SK-N-SH treated with all-trans-retinoic acid at 6 μM for 48 hours (cell line): ENCODE data around the gene HAND2.
A peak's percentile ranks its signal among the peaks of the same experiment; 100 is the strongest.

Experiments
- ATAC-seq: fragments of 200-7000 bp; cut with Tn5 transposase; 3 replicates; pipeline ENCODE4 v1.9.1; 2020; ENCODE audit warnings: mild to moderate bottlenecking, moderate library complexity
- ARNTL ChIP-seq: fragments of 450-650 bp; formaldehyde crosslinking; IDR thresholded peaks from 2 replicates; pipeline ENCODE4 v1.5.0; 2020; ENCODE audit warnings: low read depth, mild to moderate bottlenecking, moderate library complexity, borderline replicate concordance
- BACH2 ChIP-seq: fragments of 250-450 bp; sonication (Bioruptor Pico); IDR thresholded peaks from 2 replicates; pipeline ENCODE4 v1.9.0; 2021; ENCODE audit warnings: mild to moderate bottlenecking, borderline replicate concordance
- CSDC2 ChIP-seq: fragments of 250-450 bp; sonication (Bioruptor Pico); IDR thresholded peaks from 2 replicates; pipeline ENCODE4 v1.5.0; 2020; ENCODE audit warnings: mild to moderate bottlenecking, moderate library complexity
- ESRRG ChIP-seq: fragments of 250-450 bp; sonication (Bioruptor Pico); IDR thresholded peaks from 2 replicates; pipeline ENCODE4 v1.6.1; 2021; ENCODE audit warnings: mild to moderate bottlenecking
- GLIS3 ChIP-seq: fragments of 250-450 bp; sonication (Bioruptor Pico); IDR thresholded peaks from 2 replicates; pipeline ENCODE4 v1.5.0; 2020; ENCODE audit warnings: mild to moderate bottlenecking, moderate library complexity
- ISL1 ChIP-seq: fragments of 250-450 bp; sonication (Bioruptor Pico); IDR thresholded peaks from 2 replicates; pipeline ENCODE4 v2.1.2; 2022; ENCODE audit warnings: mild to moderate bottlenecking, moderate library complexity
- OSR1 ChIP-seq: fragments of 250-450 bp; sonication (Bioruptor Pico); IDR thresholded peaks from 2 replicates; pipeline ENCODE4 v1.8.0; 2022; ENCODE audit warnings: moderate library complexity, mild to moderate bottlenecking, inconsistent platforms
- PPARA ChIP-seq: fragments of 250-450 bp; sonication (Bioruptor Pico); IDR thresholded peaks from 2 replicates; pipeline ENCODE4 v1.5.0; 2020; ENCODE audit warnings: mild to moderate bottlenecking, borderline replicate concordance
- RARB ChIP-seq: fragments of 250-450 bp; sonication (Bioruptor Pico); IDR thresholded peaks from 2 replicates; pipeline ENCODE4 v1.8.0; 2021; ENCODE audit warnings: mild to moderate bottlenecking, moderate library complexity
- SNAI2 ChIP-seq: fragments of 250-450 bp; sonication (Bioruptor Pico); IDR thresholded peaks from 2 replicates; pipeline ENCODE4 v1.5.0; 2020; ENCODE audit warnings: mild to moderate bottlenecking, moderate library complexity
- TCF4 ChIP-seq: fragments of 250-450 bp; sonication (Bioruptor Pico); IDR thresholded peaks from 2 replicates; pipeline ENCODE4 v1.8.0; 2021; ENCODE audit warnings: mild to moderate bottlenecking, moderate library complexity, borderline replicate concordance
- TOX ChIP-seq: fragments of 250-450 bp; sonication (Bioruptor Pico); IDR thresholded peaks from 2 replicates; pipeline ENCODE4 v1.8.0; 2021; ENCODE audit warnings: mild to moderate bottlenecking, moderate library complexity, borderline replicate concordance
- ZC3H10 ChIP-seq: fragments of 250-450 bp; sonication (Bioruptor Pico); IDR thresholded peaks from 2 replicates; pipeline ENCODE4 v1.5.1; 2021; ENCODE audit warnings: mild to moderate bottlenecking, moderate library complexity
- ZFP3 ChIP-seq: fragments of 250-450 bp; sonication (Bioruptor Pico); IDR thresholded peaks from 2 replicates; pipeline ENCODE4 v1.5.0; 2020; ENCODE audit warnings: mild to moderate bottlenecking, moderate library complexity
- ZFP30 ChIP-seq: fragments of 450-650 bp; formaldehyde crosslinking; IDR thresholded peaks from 2 replicates; pipeline ENCODE4 v1.5.0; 2022; ENCODE audit warnings: mild to moderate bottlenecking, moderate library complexity
- ZNF565 ChIP-seq: fragments of 450-650 bp; formaldehyde crosslinking; conservative IDR thresholded peaks from 2 replicates; pipeline ENCODE4 v1.5.0; 2020; ENCODE audit warnings: low read depth, mild to moderate bottlenecking, moderate library complexity
- ZNF70 ChIP-seq: fragments of 450-650 bp; formaldehyde crosslinking; IDR thresholded peaks from 2 replicates; pipeline ENCODE4 v1.5.0; 2020; ENCODE audit warnings: mild to moderate bottlenecking, moderate library complexity
- ZNF8 ChIP-seq: fragments of 450-650 bp; formaldehyde crosslinking; IDR thresholded peaks from 2 replicates; pipeline ENCODE4 v1.5.0; 2020; ENCODE audit warnings: mild to moderate bottlenecking, moderate library complexity
- TF ChIP-seq, protein P1 (sequence below): fragments of 250-450 bp; sonication (Bioruptor Pico); IDR thresholded peaks from 2 replicates; pipeline ENCODE4 v1.5.1; 2021; ENCODE audit warnings: mild to moderate bottlenecking, moderate library complexity
- TF ChIP-seq, protein P2 (sequence below): fragments of 250-450 bp; sonication (Bioruptor Pico); IDR thresholded peaks from 2 replicates; pipeline ENCODE4 v1.5.0; 2020; ENCODE audit warnings: mild to moderate bottlenecking, moderate library complexity
- TF ChIP-seq, protein P3 (sequence below): fragments of 250-450 bp; sonication (Bioruptor Pico); IDR thresholded peaks from 2 replicates; pipeline ENCODE4 v1.8.0; 2021; ENCODE audit warnings: low read depth, mild to moderate bottlenecking, moderate library complexity, borderline replicate concordance
- TF ChIP-seq, protein P4 (sequence below): fragments of 250-450 bp; sonication (Bioruptor Pico); IDR thresholded peaks from 2 replicates; pipeline ENCODE4 v1.8.0; 2020; ENCODE audit warnings: mild to moderate bottlenecking, moderate library complexity, borderline replicate concordance

Gene HAND2

DNA sequence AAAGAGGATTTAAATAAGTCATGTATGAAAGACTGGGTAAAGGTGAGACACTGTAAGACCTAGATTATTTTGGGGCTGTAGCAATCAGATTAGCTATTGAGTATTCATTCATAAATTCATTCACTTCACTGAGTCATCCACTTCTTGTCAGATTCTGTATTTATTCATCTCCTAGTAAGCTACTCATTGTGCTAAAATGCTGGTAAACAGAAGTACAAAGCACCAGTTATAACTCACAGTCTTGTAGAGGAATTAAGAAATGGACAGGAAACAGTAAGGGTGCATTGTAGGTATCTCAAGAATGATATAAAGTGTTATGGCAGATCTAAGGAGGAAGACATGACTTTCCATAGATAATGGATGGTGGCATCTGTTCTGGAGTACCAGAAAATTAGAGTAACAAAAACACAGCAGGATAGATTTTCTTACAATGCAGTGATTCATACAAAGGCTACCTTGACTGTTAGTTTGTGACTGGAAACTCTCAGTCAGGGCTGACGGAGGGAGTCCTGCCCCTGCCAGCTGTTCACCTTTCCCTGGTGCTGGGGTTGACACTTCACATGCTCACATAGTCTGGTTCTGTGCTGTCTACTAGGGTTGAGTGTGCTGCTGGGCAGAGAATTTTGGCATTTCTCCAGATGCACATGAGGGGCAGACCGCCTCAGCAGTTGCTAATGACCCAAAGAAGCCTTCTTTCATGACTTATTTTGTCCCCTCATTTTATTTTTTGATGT lies 26.5 kb upstream of the HAND2 start:
- ATAC-seq, result peak; percentile 71
- TF ChIP-seq GLIS3 (CRISPR knock-in tag) (no peak), OSR1 (no peak), PPARA (CRISPR knock-in tag) (no peak), ZNF8 (CRISPR knock-in tag) (no peak), CSDC2 (CRISPR knock-in tag) (no peak), SNAI2 (CRISPR knock-in tag) (no peak), ISL1 (CRISPR knock-in tag) (peak; percentile 54; the same call in 1 of the 2 replicates), TCF4 (CRISPR knock-in tag) (no peak), RARB (CRISPR knock-in tag) (no peak), ZC3H10 (CRISPR knock-in tag) (peak; percentile 53; the same call in 1 of the 2 replicates), ZNF70 (CRISPR knock-in tag) (no peak), ZNF565 (no peak), BACH2 (CRISPR knock-in tag) (no peak), ZFP3 (CRISPR knock-in tag) (no peak)
- TF ChIP-seq, protein P1, sequence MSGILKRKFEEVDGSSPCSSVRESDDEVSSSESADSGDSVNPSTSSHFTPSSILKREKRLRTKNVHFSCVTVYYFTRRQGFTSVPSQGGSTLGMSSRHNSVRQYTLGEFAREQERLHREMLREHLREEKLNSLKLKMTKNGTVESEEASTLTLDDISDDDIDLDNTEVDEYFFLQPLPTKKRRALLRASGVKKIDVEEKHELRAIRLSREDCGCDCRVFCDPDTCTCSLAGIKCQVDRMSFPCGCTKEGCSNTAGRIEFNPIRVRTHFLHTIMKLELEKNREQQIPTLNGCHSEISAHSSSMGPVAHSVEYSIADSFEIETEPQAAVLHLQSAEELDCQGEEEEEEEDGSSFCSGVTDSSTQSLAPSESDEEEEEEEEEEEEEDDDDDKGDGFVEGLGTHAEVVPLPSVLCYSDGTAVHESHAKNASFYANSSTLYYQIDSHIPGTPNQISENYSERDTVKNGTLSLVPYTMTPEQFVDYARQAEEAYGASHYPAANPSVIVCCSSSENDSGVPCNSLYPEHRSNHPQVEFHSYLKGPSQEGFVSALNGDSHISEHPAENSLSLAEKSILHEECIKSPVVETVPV, result no peak; the same call in 1 of the 2 replicates
- TF ChIP-seq, protein P2, sequence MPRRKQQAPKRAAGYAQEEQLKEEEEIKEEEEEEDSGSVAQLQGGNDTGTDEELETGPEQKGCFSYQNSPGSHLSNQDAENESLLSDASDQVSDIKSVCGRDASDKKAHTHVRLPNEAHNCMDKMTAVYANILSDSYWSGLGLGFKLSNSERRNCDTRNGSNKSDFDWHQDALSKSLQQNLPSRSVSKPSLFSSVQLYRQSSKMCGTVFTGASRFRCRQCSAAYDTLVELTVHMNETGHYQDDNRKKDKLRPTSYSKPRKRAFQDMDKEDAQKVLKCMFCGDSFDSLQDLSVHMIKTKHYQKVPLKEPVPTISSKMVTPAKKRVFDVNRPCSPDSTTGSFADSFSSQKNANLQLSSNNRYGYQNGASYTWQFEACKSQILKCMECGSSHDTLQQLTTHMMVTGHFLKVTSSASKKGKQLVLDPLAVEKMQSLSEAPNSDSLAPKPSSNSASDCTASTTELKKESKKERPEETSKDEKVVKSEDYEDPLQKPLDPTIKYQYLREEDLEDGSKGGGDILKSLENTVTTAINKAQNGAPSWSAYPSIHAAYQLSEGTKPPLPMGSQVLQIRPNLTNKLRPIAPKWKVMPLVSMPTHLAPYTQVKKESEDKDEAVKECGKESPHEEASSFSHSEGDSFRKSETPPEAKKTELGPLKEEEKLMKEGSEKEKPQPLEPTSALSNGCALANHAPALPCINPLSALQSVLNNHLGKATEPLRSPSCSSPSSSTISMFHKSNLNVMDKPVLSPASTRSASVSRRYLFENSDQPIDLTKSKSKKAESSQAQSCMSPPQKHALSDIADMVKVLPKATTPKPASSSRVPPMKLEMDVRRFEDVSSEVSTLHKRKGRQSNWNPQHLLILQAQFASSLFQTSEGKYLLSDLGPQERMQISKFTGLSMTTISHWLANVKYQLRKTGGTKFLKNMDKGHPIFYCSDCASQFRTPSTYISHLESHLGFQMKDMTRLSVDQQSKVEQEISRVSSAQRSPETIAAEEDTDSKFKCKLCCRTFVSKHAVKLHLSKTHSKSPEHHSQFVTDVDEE, result no peak
- TF ChIP-seq, protein P3, sequence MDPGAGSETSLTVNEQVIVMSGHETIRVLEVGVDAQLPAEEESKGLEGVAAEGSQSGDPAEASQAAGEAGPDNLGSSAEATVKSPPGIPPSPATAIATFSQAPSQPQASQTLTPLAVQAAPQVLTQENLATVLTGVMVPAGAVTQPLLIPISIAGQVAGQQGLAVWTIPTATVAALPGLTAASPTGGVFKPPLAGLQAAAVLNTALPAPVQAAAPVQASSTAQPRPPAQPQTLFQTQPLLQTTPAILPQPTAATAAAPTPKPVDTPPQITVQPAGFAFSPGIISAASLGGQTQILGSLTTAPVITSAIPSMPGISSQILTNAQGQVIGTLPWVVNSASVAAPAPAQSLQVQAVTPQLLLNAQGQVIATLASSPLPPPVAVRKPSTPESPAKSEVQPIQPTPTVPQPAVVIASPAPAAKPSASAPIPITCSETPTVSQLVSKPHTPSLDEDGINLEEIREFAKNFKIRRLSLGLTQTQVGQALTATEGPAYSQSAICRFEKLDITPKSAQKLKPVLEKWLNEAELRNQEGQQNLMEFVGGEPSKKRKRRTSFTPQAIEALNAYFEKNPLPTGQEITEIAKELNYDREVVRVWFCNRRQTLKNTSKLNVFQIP (CRISPR knock-in tag), result no peak

DNA sequence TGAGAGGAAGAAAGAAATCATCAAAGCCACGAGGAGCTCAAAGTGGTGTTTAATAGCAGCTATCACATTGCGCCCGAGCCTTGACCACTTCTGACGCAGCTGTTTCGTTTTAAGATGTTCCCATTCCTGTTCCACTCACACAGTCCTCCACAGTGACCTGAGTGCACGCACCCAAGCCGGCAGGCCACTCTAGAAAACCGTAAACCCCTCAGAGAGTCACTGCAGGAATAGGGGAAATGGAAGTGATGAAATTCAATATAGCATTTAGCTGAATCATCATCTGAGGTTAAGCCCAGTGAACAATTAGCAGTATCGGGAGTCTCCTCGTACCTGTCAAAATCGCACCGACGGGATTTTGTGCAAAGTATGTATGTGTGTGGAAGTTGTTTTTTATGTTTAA lies 17.9 kb upstream of the HAND2 start:
- TF ChIP-seq TOX (CRISPR knock-in tag) (no peak), ZNF70 (CRISPR knock-in tag) (no peak), SNAI2 (CRISPR knock-in tag) (no peak), ZNF565 (no peak), ARNTL (CRISPR knock-in tag) (no peak), OSR1 (no peak), ISL1 (CRISPR knock-in tag) (no peak), ESRRG (CRISPR knock-in tag) (no peak), CSDC2 (CRISPR knock-in tag) (no peak), ZFP30 (CRISPR knock-in tag) (no peak), ZFP3 (CRISPR knock-in tag) (no peak), BACH2 (CRISPR knock-in tag) (no peak), ZNF8 (CRISPR knock-in tag) (no peak), GLIS3 (CRISPR knock-in tag) (no peak)
- TF ChIP-seq, protein P1, result no peak
- ATAC-seq, result no peak; the same call in 2 of the 3 replicates

DNA sequence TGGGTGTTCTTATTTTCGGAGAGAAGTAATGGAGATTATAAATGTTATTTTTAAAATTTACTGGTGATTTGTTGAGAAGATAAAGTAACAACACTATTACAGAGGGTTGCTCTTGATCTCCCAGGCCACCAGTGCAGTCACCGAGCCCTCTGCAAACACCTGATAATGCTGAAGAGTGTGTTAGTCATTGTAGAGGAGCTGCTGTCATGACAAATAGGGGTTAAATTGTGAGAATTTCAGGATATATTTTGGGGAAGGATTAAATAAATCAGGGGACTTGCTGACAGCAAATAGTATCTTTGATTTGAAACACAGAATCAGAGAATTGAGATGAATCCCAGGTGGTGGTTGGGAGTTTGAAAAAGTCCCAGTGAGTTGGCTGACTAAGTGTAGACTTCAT lies 16.7 kb upstream of the HAND2 start:
- ATAC-seq, result no peak
- TF ChIP-seq TCF4 (CRISPR knock-in tag) (0 out of 2 replicates have a peak, but pooled peaks have one; percentile 11), ISL1 (CRISPR knock-in tag) (no peak)

DNA sequence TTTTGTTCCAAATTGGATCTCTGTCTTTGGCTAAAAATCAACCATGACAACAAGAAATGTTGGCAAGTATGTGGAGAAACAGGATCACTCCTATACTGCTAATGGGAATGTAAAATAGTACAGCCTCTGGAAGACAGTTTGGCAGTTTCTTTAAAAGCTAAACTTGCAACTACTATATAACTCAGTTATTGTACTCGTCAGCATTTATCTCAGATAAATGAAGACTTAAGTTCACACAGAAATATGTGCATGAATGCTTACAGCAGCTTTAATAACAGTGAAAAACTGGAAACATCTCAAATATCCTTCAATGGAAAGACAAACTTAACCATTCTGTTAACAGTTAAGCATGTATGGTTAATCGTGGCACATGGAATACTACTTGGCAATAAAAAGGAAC lies 15.4 kb upstream of the HAND2 start:
- TF ChIP-seq ISL1 (CRISPR knock-in tag) (no peak), CSDC2 (CRISPR knock-in tag) (no peak), TOX (CRISPR knock-in tag) (no peak), ARNTL (CRISPR knock-in tag) (no peak), ZNF565 (no peak)
- TF ChIP-seq, protein P4, sequence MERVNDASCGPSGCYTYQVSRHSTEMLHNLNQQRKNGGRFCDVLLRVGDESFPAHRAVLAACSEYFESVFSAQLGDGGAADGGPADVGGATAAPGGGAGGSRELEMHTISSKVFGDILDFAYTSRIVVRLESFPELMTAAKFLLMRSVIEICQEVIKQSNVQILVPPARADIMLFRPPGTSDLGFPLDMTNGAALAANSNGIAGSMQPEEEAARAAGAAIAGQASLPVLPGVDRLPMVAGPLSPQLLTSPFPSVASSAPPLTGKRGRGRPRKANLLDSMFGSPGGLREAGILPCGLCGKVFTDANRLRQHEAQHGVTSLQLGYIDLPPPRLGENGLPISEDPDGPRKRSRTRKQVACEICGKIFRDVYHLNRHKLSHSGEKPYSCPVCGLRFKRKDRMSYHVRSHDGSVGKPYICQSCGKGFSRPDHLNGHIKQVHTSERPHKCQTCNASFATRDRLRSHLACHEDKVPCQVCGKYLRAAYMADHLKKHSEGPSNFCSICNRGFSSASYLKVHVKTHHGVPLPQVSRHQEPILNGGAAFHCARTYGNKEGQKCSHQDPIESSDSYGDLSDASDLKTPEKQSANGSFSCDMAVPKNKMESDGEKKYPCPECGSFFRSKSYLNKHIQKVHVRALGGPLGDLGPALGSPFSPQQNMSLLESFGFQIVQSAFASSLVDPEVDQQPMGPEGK (CRISPR knock-in tag), result no peak
- no peak for ATAC-seq
